HG03520 (cell line): Measurements from ENCODE around the gene TLCD2.
"Not testable (repeated sequence)": the region's sequence is repeated elsewhere in the genome, so short reads cannot be mapped to it uniquely, and the experiment has no call there.

Source experiments
- ATAC-seq: cut with Tn5 transposase; IDR thresholded peaks from one replicate; pipeline ENCODE4 v1.9.1; 2021; ENCODE audit warnings: mild to moderate bottlenecking, moderate library complexity; ENCODE audit not compliant: unreplicated experiment

TLCD2 gene

GRCh38 chr17:1709971-1710806, at the start of gene TLCD2:
Gene TLCD2, minus strand, starts transcription at chr17:1710377. Its CDS starts 135 bp downstream, at chr17:1710242.
- no peak for ATAC-seq

GRCh38 chr17:1759529-1759928, 49.4 kb upstream of the TLCD2 start:
- ATAC-seq, result no peak

- no peak for ATAC-seq
Measured at GRCh38 chr17:1758807-1759206, 48.6 kb upstream of the TLCD2 start.

- no peak for ATAC-seq
Measured at GRCh38 chr17:1755827-1756262, 45.7 kb upstream of the TLCD2 start.

- ATAC-seq, result no peak
Measured at GRCh38 chr17:1755252-1755826, 45.2 kb upstream of the TLCD2 start.

- ATAC-seq, result no peak
Measured at GRCh38 chr17:1754430-1755112, 44.4 kb upstream of the TLCD2 start.

GRCh38 chr17:1753767-1754429, 43.7 kb upstream of the TLCD2 start:
- no peak for ATAC-seq

GRCh38 chr17:1752425-1753262, 42.5 kb upstream of the TLCD2 start:
- ATAC-seq, result no peak

- ATAC-seq, result no peak
Measured at GRCh38 chr17:1750628-1751027, 40.5 kb upstream of the TLCD2 start.

GRCh38 chr17:1746975-1747543, 36.9 kb upstream of the TLCD2 start:
- no peak for ATAC-seq

GRCh38 chr17:1745513-1746020, 35.4 kb upstream of the TLCD2 start:
- ATAC-seq, result no peak

GRCh38 chr17:1744551-1745512, 34.7 kb upstream of the TLCD2 start:
- ATAC-seq, result no peak

- no peak for ATAC-seq
Measured at GRCh38 chr17:1743088-1743439, 32.9 kb upstream of the TLCD2 start.

- no peak for ATAC-seq
Measured at GRCh38 chr17:1742371-1743087, 32.4 kb upstream of the TLCD2 start, which contains the start of gene SERPINF2. Gene SERPINF2, plus strand, starts transcription at chr17:1742871. Its CDS starts 2,125 bp downstream, at chr17:1744996.

GRCh38 chr17:1741899-1742298, 31.7 kb upstream of the TLCD2 start:
- ATAC-seq, result not testable (repeated sequence)

GRCh38 chr17:1737531-1738291, 27.5 kb upstream of the TLCD2 start:
- ATAC-seq, result no peak
